HuH-7 (cell line): ENCODE measurements around the gene TNPO1.

Source experiments
- DNase-seq: peaks from one replicate; pipeline ENCODE4 v3.0.0; 2011; ENCODE audit warnings: low spot score

Gene TNPO1

GRCh38 chr5:72818866-72819534 is 2.5 kb downstream of the TNPO1 start:
- DNase-seq: peak; percentile 36

GRCh38 chr5:72821776-72822175 is 5.3 kb downstream of the TNPO1 start:
- no peak for DNase-seq

- DNase-seq: no peak
These were observed 6.5 kb downstream of the TNPO1 start for GRCh38 chr5:72822944-72823343.

- no peak for DNase-seq
These were observed 13.2 kb downstream of the TNPO1 start for GRCh38 chr5:72829707-72830106.

GRCh38 chr5:72830362-72830761 is 13.9 kb downstream of the TNPO1 start:
- DNase-seq: no peak

GRCh38 chr5:72831685-72832084 is 15.2 kb downstream of the TNPO1 start:
- no peak for DNase-seq

GRCh38 chr5:72834924-72835323 is 18.5 kb downstream of the TNPO1 start:
- no peak for DNase-seq

GRCh38 chr5:72835633-72836032 is 19.2 kb downstream of the TNPO1 start:
- DNase-seq: no peak

- DNase-seq: no peak
These were observed 20.3 kb downstream of the TNPO1 start for GRCh38 chr5:72836810-72837209.

GRCh38 chr5:72837524-72838096 is 21.1 kb downstream of the TNPO1 start:
- no peak for DNase-seq

GRCh38 chr5:72840041-72840440 is 23.6 kb downstream of the TNPO1 start:
- DNase-seq: no peak

- DNase-seq: no peak
These were observed 25.5 kb downstream of the TNPO1 start for GRCh38 chr5:72841756-72842535.

GRCh38 chr5:72842816-72843215 is 26.4 kb downstream of the TNPO1 start:
- peak; percentile 15 for DNase-seq

- no peak for DNase-seq
These were observed 27.8 kb downstream of the TNPO1 start for GRCh38 chr5:72844218-72844603.

- DNase-seq: no peak
These were observed 29.4 kb downstream of the TNPO1 start for GRCh38 chr5:72845889-72846288.

- no peak for DNase-seq
These were observed 30.0 kb downstream of the TNPO1 start for GRCh38 chr5:72846483-72846882.

GRCh38 chr5:72847439-72847838 is 31.0 kb downstream of the TNPO1 start:
- DNase-seq: no peak

- peak; percentile 61 for DNase-seq
These were observed 31.6 kb downstream of the TNPO1 start for GRCh38 chr5:72847989-72848473.

GRCh38 chr5:72848474-72849428 is 32.3 kb downstream of the TNPO1 start:
- peak; percentile 36 for DNase-seq

- no peak for DNase-seq
These were observed 33.1 kb downstream of the TNPO1 start for GRCh38 chr5:72849546-72849945.

- DNase-seq: no peak
These were observed 33.7 kb downstream of the TNPO1 start for GRCh38 chr5:72850113-72850512.

GRCh38 chr5:72852356-72852755 is 35.9 kb downstream of the TNPO1 start:
- no peak for DNase-seq
